ENCODE results near the gene AGFG1. TPM values are rescaled to one million over a fixed set of nuclear protein-coding genes. Genes with fewer than 3 reads are reported as not detected.

The AGFG1 gene
- total RNA-seq, 4 donors from 2014 or later = 41.0 to 60.3 (median 55.0) TPM

GRCh38 chr2:227608561-227609338 lies 136.8 kb downstream of the AGFG1 start:
- WGBS = 76% methylated on average over 10 of the region's 16 CpGs
- no peak for DNase-seq (ENCODE audit: low spot score in 2 of 2)

DNA sequence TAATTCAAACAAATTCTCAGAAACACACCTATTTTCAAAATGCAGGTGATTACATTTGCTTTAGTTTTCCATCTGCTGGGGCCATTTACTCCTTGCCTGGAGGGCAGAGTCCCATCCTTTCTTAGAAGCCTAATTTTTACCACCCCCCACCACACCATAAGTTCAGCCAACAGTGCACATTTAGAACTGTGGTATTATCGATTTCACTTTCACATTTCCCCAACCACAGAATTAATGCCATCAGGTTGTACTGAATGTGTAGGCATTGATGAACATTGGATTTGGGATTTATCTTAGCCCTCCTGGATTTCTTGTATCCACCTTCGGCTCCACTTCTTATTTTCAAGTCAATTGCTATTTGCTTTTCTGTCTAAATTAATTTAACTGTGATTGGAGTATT lies 138.2 kb downstream of the AGFG1 start:
- H3K4me1 ChIP-seq = peaks cover 2% of the 10 kb centered on the region
- H3K4me3 ChIP-seq = no peak overlapping the region
- H3K36me3 ChIP-seq = no peaks in the 10 kb centered on the region
- H3K27ac ChIP-seq = no peak overlapping the region
- no peak for TF ChIP-seq POLR2A (IDR thresholded peaks at IDR 0.05)
- TF ChIP-seq EP300 (IDR thresholded peaks at IDR 0.05) = no peak
- TF ChIP-seq, protein P1, sequence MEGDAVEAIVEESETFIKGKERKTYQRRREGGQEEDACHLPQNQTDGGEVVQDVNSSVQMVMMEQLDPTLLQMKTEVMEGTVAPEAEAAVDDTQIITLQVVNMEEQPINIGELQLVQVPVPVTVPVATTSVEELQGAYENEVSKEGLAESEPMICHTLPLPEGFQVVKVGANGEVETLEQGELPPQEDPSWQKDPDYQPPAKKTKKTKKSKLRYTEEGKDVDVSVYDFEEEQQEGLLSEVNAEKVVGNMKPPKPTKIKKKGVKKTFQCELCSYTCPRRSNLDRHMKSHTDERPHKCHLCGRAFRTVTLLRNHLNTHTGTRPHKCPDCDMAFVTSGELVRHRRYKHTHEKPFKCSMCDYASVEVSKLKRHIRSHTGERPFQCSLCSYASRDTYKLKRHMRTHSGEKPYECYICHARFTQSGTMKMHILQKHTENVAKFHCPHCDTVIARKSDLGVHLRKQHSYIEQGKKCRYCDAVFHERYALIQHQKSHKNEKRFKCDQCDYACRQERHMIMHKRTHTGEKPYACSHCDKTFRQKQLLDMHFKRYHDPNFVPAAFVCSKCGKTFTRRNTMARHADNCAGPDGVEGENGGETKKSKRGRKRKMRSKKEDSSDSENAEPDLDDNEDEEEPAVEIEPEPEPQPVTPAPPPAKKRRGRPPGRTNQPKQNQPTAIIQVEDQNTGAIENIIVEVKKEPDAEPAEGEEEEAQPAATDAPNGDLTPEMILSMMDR (IDR thresholded peaks at IDR 0.05) = no peak
- TF ChIP-seq POLR2AphosphoS5 (IDR thresholded peaks at IDR 0.05) = no peak
- 85% methylated on average over 2 of the region's 2 CpGs for WGBS
- no peak for DNase-seq (ENCODE audit: low spot score in 2 of 2)
- no peaks in the 10 kb centered on the region for H3K9me3 ChIP-seq
- H3K27me3 ChIP-seq = no peaks in the 10 kb centered on the region

More at GRCh38 chr2:227608561-227609338, 136.8 kb downstream of the AGFG1 start:
- H3K27ac ChIP-seq = no peak overlapping the region
- H3K36me3 ChIP-seq = no peaks in the 10 kb centered on the region
- H3K4me3 ChIP-seq = no peak overlapping the region
- H3K27me3 ChIP-seq = no peaks in the 10 kb centered on the region
- no peak for TF ChIP-seq POLR2AphosphoS5 (IDR thresholded peaks at IDR 0.05)
- no peak for TF ChIP-seq POLR2A (IDR thresholded peaks at IDR 0.05)
- TF ChIP-seq, protein P1 (IDR thresholded peaks at IDR 0.05) = no peak
- no peak for TF ChIP-seq EP300 (IDR thresholded peaks at IDR 0.05)
- peaks cover 2% of the 10 kb centered on the region for H3K4me1 ChIP-seq
- H3K9me3 ChIP-seq = no peaks in the 10 kb centered on the region

Other genes starting within 250 kb of the AGFG1 start
- 100 to 1,000 TPM in 2 of 4 donors, 10 to 100 TPM in 2; 89.8 to 157 (median 103) TPM for gene MFF, start 146.9 kb upstream of the AGFG1 start, total RNA-seq
- under 1 TPM in 1 of 4 donors, not detected in 3; 0.42 TPM for gene TM4SF20, start 92.8 kb upstream of the AGFG1 start, total RNA-seq
- gene SCYGR1, start 84.2 kb upstream of the AGFG1 start, total RNA-seq = not detected
- 10 to 100 TPM in 1 of 4 donors, not detected in 3; 15.5 TPM for gene SCYGR2, start 126.7 kb downstream of the AGFG1 start, total RNA-seq
- not detected for gene SCYGR3, start 142.7 kb downstream of the AGFG1 start, total RNA-seq
- gene SCYGR4, start 145.3 kb downstream of the AGFG1 start, total RNA-seq = 1 to 10 TPM in 3 of 4 donors, not detected in 1; 1.3 to 7.2 (median 1.5) TPM
- not detected for gene SCYGR5, start 194.6 kb downstream of the AGFG1 start, total RNA-seq
- gene SLC19A3, start 245.9 kb downstream of the AGFG1 start, total RNA-seq = 10 to 100 TPM in 1 of 4 donors, 1 to 10 TPM in 3; 5.1 to 14.5 (median 7.4) TPM

All from suprapubic skin (tissue), 4 donors.